IMR-90 (cell line): ENCODE data around the gene CEP72. TPM values are rescaled to one million over a fixed set of nuclear protein-coding genes. Genes with fewer than 3 reads are reported as not detected.

Source experiments
- ATAC-seq: fragments of 200-7000 bp; cut with Tn5 transposase; 2 replicates; pipeline ENCODE4 v1.9.1; 2020; ENCODE audit warnings: low read depth, mild to moderate bottlenecking, moderate library complexity
- BruUV-seq: library from RNA; stranded (reverse); fragments of 400-500 nt; replicated peaks from 2 replicates; lab custom pipeline; 2021; lab: Mats Ljungman, UMichigan
- CTCF ChIA-PET: fragments of 300-600 bp; formaldehyde crosslinking; extraction: SDS; loops from one replicate; lab custom pipeline; 2021; ENCODE audit warnings: antibody characterized with exemption; lab: Yijun Ruan, JAX
- POLR2A ChIA-PET: fragments of 300-600 bp; sonication (Branson Sonifier 250); formaldehyde crosslinking; loops from one replicate; lab custom pipeline; 2022; ENCODE audit warnings: antibody characterized with exemption; ENCODE audit not compliant: unreplicated experiment; lab: Charles Lee
- DNase-seq: peaks from one replicate; pipeline ENCODE4 v3.0.0; 2013
- H2AFZ ChIP-seq: replicated peaks from 2 replicates; pipeline ENCODE3; 2013; ENCODE audit warnings: low read length, mild to moderate bottlenecking; ENCODE audit not compliant: poor library complexity
- H2AK5ac ChIP-seq: 2 replicates; pipeline ENCODE4 v1.6.1; 2013; ENCODE audit warnings: low read depth, low read length, inconsistent platforms
- H2AK9ac ChIP-seq: replicated peaks from 2 replicates; pipeline ENCODE3; 2013; ENCODE audit warnings: mild to moderate bottlenecking, low read depth, low read length, moderate library complexity; ENCODE audit not compliant: poor library complexity
- H2BK120ac ChIP-seq: 2 replicates; pipeline ENCODE4 v1.6.1; 2013; ENCODE audit warnings: low read depth, low read length, inconsistent platforms
- H2BK15ac ChIP-seq: 3 replicates; pipeline ENCODE4 v1.6.1; 2013; ENCODE audit warnings: low read depth, low read length, inconsistent platforms
- H2BK20ac ChIP-seq: 2 replicates; pipeline ENCODE4 v1.6.1; 2013; ENCODE audit warnings: low read depth, mild to moderate bottlenecking, inconsistent platforms, low read length, moderate library complexity
- H2BK5ac ChIP-seq: 2 replicates; pipeline ENCODE4 v1.6.1; 2013; ENCODE audit warnings: mild to moderate bottlenecking, low read depth, low read length, inconsistent platforms; ENCODE audit not compliant: poor library complexity, severe bottlenecking
- H3K14ac ChIP-seq: replicated peaks from 2 replicates; pipeline ENCODE4 v1.6.1; 2013; ENCODE audit warnings: low read depth, low read length, inconsistent platforms
- H3K18ac ChIP-seq: 2 replicates; pipeline ENCODE4 v1.6.1; 2013; ENCODE audit warnings: low read depth, low read length, control low read depth
- H3K23ac ChIP-seq: 2 replicates; pipeline ENCODE4 v1.6.1; 2013; ENCODE audit warnings: low read depth, low read length, inconsistent platforms
- H3K27ac ChIP-seq: 2 replicates; pipeline ENCODE4 v1.5.1; 2013; ENCODE audit warnings: mild to moderate bottlenecking, control low read depth, low read length; ENCODE audit not compliant: insufficient read depth
- H3K27me3 ChIP-seq: 2 replicates; pipeline ENCODE4 v1.6.1; 2013; ENCODE audit warnings: low read length; ENCODE audit not compliant: control insufficient read depth, insufficient read depth
- H3K36me3 ChIP-seq: 2 replicates; pipeline ENCODE4 v1.6.1; 2013; ENCODE audit warnings: low read length, mixed read lengths; ENCODE audit not compliant: control insufficient read depth, insufficient read depth
- H3K4ac ChIP-seq: 2 replicates; pipeline ENCODE4 v1.6.1; 2013; ENCODE audit warnings: low read depth, low read length, inconsistent platforms
- H3K4me1 ChIP-seq: 2 replicates; pipeline ENCODE4 v1.6.1; 2013; ENCODE audit warnings: low read length, mixed read lengths; ENCODE audit not compliant: control insufficient read depth, insufficient read depth
- H3K4me2 ChIP-seq: 2 replicates; pipeline ENCODE4 v1.6.1; 2013; ENCODE audit warnings: low read depth, mild to moderate bottlenecking, control low read depth, low read length, moderate library complexity
- H3K4me3 ChIP-seq: 2 replicates; pipeline ENCODE4 v1.5.1; 2013; ENCODE audit warnings: low read depth, mild to moderate bottlenecking, control low read depth, low read length, moderate library complexity; ENCODE audit not compliant: insufficient read depth
- H3K56ac ChIP-seq: 2 replicates; pipeline ENCODE4 v1.6.1; 2013; ENCODE audit warnings: low read length, inconsistent platforms; ENCODE audit not compliant: insufficient read depth; ENCODE audit errors: extremely low read depth
- H3K79me1 ChIP-seq, 2 experiments: 2 replicates each; pipeline ENCODE4 v1.6.1; 2013; ENCODE audit warnings: low read length in 2 of 2, inconsistent platforms in 1 of 2, low read depth in 1 of 2
- H3K9ac ChIP-seq: 2 replicates; pipeline ENCODE4 v1.6.1; 2013; ENCODE audit warnings: low read depth, low read length, control low read depth
- H3K9me1 ChIP-seq: 2 replicates; pipeline ENCODE4 v1.6.1; 2013; ENCODE audit warnings: low read length, inconsistent platforms; ENCODE audit not compliant: insufficient read depth
- H3K9me3 ChIP-seq: 2 replicates; pipeline ENCODE4 v1.6.1; 2013; ENCODE audit warnings: low read length; ENCODE audit not compliant: control insufficient read depth, insufficient read depth
- H4K20me1 ChIP-seq: 2 replicates; pipeline ENCODE4 v1.6.1; 2013; ENCODE audit warnings: low read length, inconsistent platforms; ENCODE audit not compliant: insufficient read depth
- H4K5ac ChIP-seq: 2 replicates; pipeline ENCODE4 v1.6.1; 2013; ENCODE audit warnings: mild to moderate bottlenecking, low read depth, low read length, control low read depth
- H4K8ac ChIP-seq, 2 experiments: 2 replicates each; pipeline ENCODE4 v1.6.1; 2013; ENCODE audit warnings: low read depth in 2 of 2, low read length in 2 of 2, control low read depth in 1 of 2, inconsistent platforms in 1 of 2
- H4K91ac ChIP-seq: 2 replicates; pipeline ENCODE4 v1.6.1; 2013; ENCODE audit warnings: low read depth, low read length, inconsistent platforms; ENCODE audit not compliant: insufficient read depth
- BHLHE40 ChIP-seq: fragments of 150-350 bp; IDR thresholded peaks from 2 replicates; pipeline ENCODE4 v1.6.1; 2016; ENCODE audit warnings: mild to moderate bottlenecking, low read depth, low read length
- CEBPB ChIP-seq: IDR thresholded peaks from 2 replicates; pipeline ENCODE4 v1.6.1; 2012; ENCODE audit warnings: low read depth, low read length, improper control_type of control experiment
- CHD1 ChIP-seq: IDR thresholded peaks from 2 replicates; pipeline ENCODE4 v1.6.1; 2012; ENCODE audit warnings: low read depth, low read length, improper control_type of control experiment
- CTCF ChIP-seq: conservative IDR thresholded peaks from 2 replicates; pipeline ENCODE4 v1.5.1; 2012; ENCODE audit warnings: mild to moderate bottlenecking, low read depth, low read length, improper control_type of control experiment
- ELK1 ChIP-seq: fragments of 150-350 bp; IDR thresholded peaks from 2 replicates; pipeline ENCODE4 v1.6.1; 2016; ENCODE audit warnings: low read depth, mild to moderate bottlenecking, low read length, moderate library complexity, borderline replicate concordance
- FOS ChIP-seq: fragments of 150-350 bp; IDR thresholded peaks from 2 replicates; pipeline ENCODE4 v1.6.1; 2016; ENCODE audit warnings: low read depth, low read length
- MAFK ChIP-seq: IDR thresholded peaks from 2 replicates; pipeline ENCODE4 v1.6.1; 2012; ENCODE audit warnings: low read depth, low read length, improper control_type of control experiment
- MAZ ChIP-seq: IDR thresholded peaks from 2 replicates; pipeline ENCODE4 v1.6.1; 2012; ENCODE audit warnings: low read depth, mild to moderate bottlenecking, low read length, improper control_type of control experiment, moderate library complexity, borderline replicate concordance
- MXI1 ChIP-seq: IDR thresholded peaks from 2 replicates; pipeline ENCODE4 v1.6.1; 2012; ENCODE audit warnings: low read depth, mild to moderate bottlenecking, low read length, moderate library complexity, borderline replicate concordance
- NFE2L2 ChIP-seq: fragments of 150-350 bp; IDR thresholded peaks from 2 replicates; pipeline ENCODE4 v1.6.1; 2016; ENCODE audit warnings: low read depth, mild to moderate bottlenecking, low read length
- POLR2A ChIP-seq: IDR thresholded peaks from 2 replicates; pipeline ENCODE4 v1.6.1; 2012; ENCODE audit warnings: mild to moderate bottlenecking, low read depth, low read length
- RAD21 ChIP-seq: IDR thresholded peaks from 2 replicates; pipeline ENCODE4 v1.6.1; 2012; ENCODE audit warnings: low read length, improper control_type of control experiment
- SMC3 ChIP-seq: fragments of 150-350 bp; IDR thresholded peaks from 2 replicates; pipeline ENCODE4 v1.6.1; 2016; ENCODE audit warnings: low read depth, mild to moderate bottlenecking, antibody characterized with exemption, low read length, moderate library complexity
- USF2 ChIP-seq: fragments of 150-350 bp; IDR thresholded peaks from 2 replicates; pipeline ENCODE4 v1.6.1; 2017; ENCODE audit warnings: mild to moderate bottlenecking, antibody characterized with exemption, low read length, low read depth
- WGBS, 2 experiments: methylation state at CpG; one replicate each; pipeline versions ENCODE4 v1.1.5 to v1.1.7; 2013; ENCODE audit warnings: missing lambda C conversion rate in 2 of 2; ENCODE audit not compliant: insufficient read length in 1 of 2; ENCODE audit errors: extremely low coverage in 2 of 2; 5-methylcytosine and 5-hydroxymethylcytosine counted together
- dilution Hi-C: fragments of 300-500 bp; cut with HindIII; formaldehyde crosslinking; loops from one replicate; pipeline ENCODE4 v1.14.3; 2018; ENCODE audit warnings: low sequenced_read_pairs; ENCODE audit not compliant: unreplicated experiment
- in situ Hi-C: fragments of 300-500 bp; cut with MboI; formaldehyde crosslinking; loops from 3 replicates; pipeline ENCODE4 v1.14.3; 2019; ENCODE audit warnings: low sequenced_read_pairs, inconsistent platforms, mixed read lengths
- intact Hi-C: fragments of 100-400 bp; cut with micrococcal nuclease; formaldehyde crosslinking; loops from 2 replicates; pipeline ENCODE4 v1.10.0; 2022
- polyA plus RNA-seq, 3 experiments: library from polyadenylated mRNA; depleted of rRNA; stranded (reverse); fragments of >200 nt; gene quantifications; 2 replicates each; pipeline ENCODE4 v1.2.3, GENCODE V29; 2012; ENCODE audit warnings: low replicate concordance in 1 of 3
- total RNA-seq: library from RNA; depleted of rRNA; stranded (reverse); fragments of >200 nt; gene quantifications from 2 replicates; pipeline ENCODE4 v1.2.3, GENCODE V29; 2012

The CEP72 gene
- total and polyA plus RNA-seq, 2 of the 4 experiments (the other 2 are of a cell fraction): 2.9 to 4.3 TPM

GRCh38 chr5:586751-587285 lies 25.3 kb upstream of the CEP72 start:
- no peak overlapping the region for H2AK5ac ChIP-seq
- H2BK120ac ChIP-seq: no peak overlapping the region
- H4K20me1 ChIP-seq: no peaks in the 10 kb centered on the region
- no peak overlapping the region for H4K5ac ChIP-seq
- H3K4ac ChIP-seq: no peak overlapping the region
- no peak overlapping the region for H3K9ac ChIP-seq
- H3K9me3 ChIP-seq: 0 out of 2 replicates have a peak, but pooled peaks cover 3% of the 10 kb centered on the region
- no peak overlapping the region for H4K91ac ChIP-seq
- H3K27ac ChIP-seq: no peak overlapping the region
- H3K27me3 ChIP-seq: peaks cover 22% of the 10 kb centered on the region
- TF ChIP-seq MXI1 (no peak), CHD1 (no peak), CTCF (no peak), CEBPB (no peak), SMC3 (no peak), RAD21 (no peak), NFE2L2 (no peak), ELK1 (no peak), BHLHE40 (no peak), POLR2A (no peak), FOS (no peak), MAZ (no peak), USF2 (no peak), MAFK (no peak)
- no peak overlapping the region for H2BK5ac ChIP-seq
- no peak overlapping the region for H3K23ac ChIP-seq
- no peaks in the 10 kb centered on the region for H3K4me1 ChIP-seq
- no peaks in the 10 kb centered on the region for H3K36me3 ChIP-seq
- H4K8ac ChIP-seq: no peak overlapping the region
- H3K79me1 ChIP-seq: no peaks in the 10 kb centered on the region
- H3K14ac ChIP-seq: no peak overlapping the region
- ATAC-seq (no peak), DNase-seq (no peak)
- intact Hi-C loops (no loop called here), in situ Hi-C loops (no loop called here), dilution Hi-C loops (no loop called here)
- no peak overlapping the region for H3K4me2 ChIP-seq
- H2AK9ac ChIP-seq: no peak overlapping the region
- WGBS, 2 experiments: 63% methylated on average over 6 of the region's 9 CpGs; no CpG with 5 or more reads in 1 of the 2 experiments
- no peak overlapping the region for H2BK20ac ChIP-seq
- H2BK15ac ChIP-seq: no peak overlapping the region
- no TSS peak for BruUV-seq
- no peak overlapping the region for H3K18ac ChIP-seq
- H2AFZ ChIP-seq: no peak overlapping the region
- H3K56ac ChIP-seq: no peak overlapping the region
- ChIA-PET POLR2A (no interaction called here), CTCF (no interaction called here)
- H3K9me1 ChIP-seq: no peaks in the 10 kb centered on the region; the same call in 1 of the 2 replicates
- no peak overlapping the region for H3K4me3 ChIP-seq
